T-helper 1 cell (primary cell): ENCODE results near the gene ZNF827.
A peak's percentile ranks its signal among the peaks of the same experiment; 100 is the strongest.

ENCODE experiments used
- DNase-seq, 5 donors: peaks; one replicate each; pipeline ENCODE4 v3.0.0-alpha.2; 2012 to 2020

Gene ZNF827

DNA sequence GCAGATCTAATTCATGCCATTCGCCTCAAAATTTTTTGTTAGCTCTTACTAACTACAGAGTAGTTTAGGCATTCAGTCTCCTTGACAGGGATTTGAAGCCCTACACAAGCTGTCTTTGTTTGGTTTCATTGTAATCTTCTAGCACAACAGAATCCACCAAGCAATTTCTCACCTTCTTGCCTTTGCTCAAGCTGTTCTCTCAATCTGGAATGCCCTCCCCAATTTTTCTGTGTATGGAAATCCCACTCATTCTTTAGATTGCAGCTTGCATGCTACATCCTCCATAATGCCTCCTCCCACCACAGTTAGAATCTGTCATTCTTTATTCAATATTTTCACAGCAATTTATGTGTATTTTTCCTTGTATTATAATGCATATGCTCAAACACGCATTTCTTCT is 195.0 kb downstream of the ZNF827 start:
- no peak for DNase-seq

DNA sequence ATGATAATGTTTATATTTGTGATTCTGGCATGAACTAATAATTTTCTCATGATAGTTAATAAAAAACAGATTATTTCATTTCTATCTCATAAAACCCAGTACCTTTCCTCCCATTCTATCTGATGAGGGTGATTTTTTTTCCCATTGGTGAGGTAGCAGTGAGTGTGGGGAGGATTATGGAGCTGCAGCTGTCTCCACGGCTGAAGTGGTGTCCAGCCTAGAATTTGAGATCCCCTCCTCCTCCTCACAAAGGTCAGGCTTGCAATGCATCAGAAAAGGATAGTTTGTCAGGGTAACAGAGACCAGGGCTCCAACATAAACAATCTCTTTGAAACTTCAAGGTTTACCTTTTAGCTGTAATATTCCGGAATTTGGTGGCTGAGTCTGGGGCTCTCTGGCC is 197.8 kb downstream of the ZNF827 start:
- no peak for DNase-seq

DNA sequence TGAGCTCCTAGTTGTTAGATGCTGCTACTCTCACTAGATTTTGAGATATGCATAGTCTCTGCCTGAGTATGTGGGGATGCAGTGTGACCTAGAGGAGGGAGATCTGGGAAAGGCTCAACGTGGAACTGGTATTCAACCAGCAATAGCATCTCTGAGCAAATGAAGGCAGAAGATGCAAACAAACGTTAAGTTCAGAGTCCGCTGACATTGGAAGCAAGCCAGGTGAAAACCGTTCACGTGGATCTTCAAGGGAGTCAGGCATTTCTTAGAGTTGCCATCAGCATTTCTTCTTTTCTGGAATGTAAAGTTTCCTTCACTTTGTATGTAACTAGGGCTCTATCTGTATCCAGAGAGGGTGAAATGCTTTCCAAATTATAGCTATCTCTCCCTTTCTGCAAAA is 198.8 kb downstream of the ZNF827 start:
- DNase-seq, result no peak

DNA sequence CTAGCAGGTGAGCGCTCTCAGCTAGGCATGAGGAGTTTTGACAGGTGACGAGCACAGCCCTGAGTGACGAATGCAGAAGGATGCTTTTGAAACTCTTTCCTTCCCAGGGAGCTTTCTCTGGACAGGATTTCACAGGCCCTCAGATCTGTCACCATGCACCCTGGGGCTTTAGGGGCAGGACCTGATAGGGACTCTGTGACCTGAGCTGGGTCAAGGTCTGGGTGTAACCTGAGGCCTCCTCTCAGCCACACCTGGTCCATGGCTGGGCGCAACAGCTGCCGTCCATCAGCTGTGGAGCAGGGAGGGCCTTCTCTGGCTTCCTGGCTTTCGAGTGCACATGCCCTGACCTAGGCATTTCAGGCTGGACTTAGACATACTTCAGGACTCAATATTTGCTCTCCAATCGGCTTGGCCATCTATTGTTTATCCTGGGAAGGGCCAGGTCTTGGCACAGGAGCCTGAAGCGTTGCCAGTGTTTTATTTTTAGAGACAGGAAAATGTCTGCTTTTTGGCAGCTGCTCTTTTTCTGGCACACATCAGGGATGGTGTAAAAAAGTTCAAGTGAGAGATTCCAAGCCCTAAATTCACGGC is 202.3 kb downstream of the ZNF827 start:
- no peak for DNase-seq

DNA sequence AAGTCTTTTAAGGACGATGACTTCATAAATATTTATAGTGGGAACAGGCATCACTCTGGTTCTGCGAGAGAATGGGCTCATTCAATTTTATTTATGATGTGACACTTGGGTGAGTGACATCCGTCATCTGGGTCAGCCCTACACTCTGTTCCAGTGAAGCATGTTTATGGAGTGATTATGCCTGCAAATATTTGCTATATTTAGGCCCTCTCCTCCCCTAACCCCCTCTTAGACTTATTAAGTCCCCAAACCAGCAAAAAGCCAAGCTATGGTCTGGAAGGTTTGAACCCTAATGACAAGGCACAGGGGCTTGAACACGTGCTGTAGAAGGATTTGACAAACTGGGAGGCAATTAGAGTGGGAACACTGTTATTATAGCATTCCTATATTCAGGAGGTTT is 202.8 kb downstream of the ZNF827 start:
- no peak for DNase-seq

DNA sequence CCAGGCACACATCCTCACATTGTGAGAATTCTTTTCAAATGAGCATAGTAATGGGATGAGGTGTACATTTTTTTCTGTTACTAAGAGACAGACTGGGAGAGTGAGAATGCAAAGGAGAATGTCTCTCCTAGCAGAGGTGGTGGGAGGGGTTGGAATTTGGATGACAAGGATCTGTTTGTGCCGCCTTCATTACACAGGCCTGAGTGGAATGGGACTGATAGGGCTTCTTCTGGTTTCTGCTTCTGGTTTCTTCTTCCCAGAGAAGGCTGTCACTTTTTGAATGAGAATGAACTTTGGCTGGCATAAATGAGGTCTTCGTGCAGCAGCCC is 203.3 kb downstream of the ZNF827 start:
- no peak for DNase-seq

DNA sequence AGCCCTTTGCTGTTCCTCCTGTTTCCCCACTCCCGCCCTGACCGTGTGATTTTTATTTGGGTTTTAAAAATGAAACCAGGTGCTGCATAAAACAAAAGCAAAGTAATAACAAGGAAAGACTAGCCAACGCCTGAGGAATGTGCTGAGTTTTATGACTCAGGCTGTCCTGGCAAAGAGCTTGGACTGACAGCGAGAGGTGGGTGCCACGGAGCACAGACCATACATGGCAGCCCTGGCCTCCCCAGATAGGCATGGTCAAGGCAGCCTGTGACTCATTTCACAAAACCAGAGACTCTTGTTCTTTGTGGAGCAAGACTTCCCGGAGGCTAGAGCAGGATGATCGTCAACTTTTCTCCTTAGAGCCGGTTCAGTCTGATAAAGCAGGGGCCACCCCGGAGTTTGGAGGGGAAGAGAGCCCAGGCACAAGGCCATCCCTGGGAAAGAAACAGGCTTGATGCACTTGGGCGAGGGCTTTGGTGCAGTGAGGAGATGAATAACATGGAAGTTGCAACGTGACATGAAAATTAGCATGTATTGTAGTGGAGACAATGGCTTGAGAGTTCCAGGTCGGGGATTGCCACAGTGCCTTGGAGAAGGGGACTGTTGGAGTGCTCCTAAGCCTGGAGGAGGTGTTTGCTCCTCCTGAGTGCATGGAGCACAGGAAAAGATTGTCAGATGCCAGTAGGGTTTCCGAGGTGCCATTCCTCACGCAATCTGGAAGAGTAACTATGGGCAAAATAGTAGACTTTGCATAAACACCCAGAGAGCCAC is 203.9 kb downstream of the ZNF827 start:
- peak in 1 of 5 donors; percentile 19 for DNase-seq

DNA sequence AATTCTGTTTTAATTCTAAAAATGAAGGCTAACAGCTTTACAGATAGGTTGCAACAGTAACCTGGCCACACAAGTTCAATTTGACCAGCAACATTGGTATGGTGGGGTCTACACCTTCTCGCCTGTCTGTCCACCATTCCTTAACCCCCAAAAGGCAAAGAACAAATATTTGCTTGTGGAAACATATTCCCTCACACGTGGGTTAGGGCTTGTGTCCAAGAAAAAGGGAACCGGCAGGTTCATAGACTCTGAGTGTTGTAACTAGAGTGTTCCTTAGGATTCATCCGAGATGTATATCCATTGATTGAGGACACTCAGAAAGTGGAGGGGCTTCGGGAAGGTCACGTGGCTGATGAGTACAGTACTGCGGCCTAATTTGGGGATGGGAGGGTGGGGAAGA is 204.6 kb downstream of the ZNF827 start:
- DNase-seq, result no peak

DNA sequence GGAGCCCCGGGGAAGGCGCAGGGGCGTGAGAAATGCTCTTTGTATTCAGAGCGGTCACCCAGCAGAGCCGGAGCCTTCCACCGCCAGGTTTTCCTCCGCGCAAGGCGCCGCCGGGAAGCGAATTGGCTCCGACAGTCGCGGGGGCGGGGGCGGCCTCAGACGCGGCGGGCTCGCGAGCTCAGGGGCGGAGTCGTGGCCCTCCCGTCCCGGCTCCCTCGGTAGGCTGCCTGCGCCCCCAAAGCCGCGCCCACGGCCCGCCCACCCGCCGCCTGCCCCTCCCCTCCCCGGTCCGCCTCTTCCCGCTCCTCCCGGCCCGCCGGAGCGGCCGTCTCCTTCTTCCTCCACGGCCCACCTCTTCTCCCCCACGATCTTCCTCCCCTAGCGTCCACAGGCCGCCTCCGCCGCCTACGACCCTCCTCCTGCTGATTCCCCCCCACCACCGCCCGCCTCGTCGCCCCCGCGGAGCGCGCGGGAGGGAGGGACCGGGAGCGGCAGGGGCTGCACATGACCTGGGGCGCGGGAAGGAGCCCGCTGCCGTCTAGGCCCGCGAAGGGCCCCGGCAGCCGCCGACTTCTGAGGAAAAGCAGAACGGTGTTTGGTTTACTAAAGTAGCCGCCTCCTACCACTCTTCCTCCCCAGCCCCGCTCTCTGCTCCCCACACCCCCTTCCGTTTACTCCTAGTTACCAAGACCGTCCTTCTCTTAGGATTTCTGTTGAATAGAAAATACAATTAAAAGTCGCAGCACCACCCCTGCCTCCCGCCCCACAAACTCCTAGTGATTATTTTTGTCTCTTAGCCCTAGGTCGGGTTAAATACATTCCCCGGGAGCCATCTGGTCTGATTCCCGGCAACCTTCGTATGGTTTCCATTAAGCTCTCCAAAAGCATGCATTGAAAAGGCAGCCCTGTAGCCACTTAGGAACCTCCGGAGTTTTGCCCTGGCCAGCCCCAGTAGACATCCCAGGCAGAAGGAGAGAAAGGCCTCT is 205.4 kb downstream of the ZNF827 start:
- DNase-seq, result peak; percentile 63 to 86 (median 77)

DNA sequence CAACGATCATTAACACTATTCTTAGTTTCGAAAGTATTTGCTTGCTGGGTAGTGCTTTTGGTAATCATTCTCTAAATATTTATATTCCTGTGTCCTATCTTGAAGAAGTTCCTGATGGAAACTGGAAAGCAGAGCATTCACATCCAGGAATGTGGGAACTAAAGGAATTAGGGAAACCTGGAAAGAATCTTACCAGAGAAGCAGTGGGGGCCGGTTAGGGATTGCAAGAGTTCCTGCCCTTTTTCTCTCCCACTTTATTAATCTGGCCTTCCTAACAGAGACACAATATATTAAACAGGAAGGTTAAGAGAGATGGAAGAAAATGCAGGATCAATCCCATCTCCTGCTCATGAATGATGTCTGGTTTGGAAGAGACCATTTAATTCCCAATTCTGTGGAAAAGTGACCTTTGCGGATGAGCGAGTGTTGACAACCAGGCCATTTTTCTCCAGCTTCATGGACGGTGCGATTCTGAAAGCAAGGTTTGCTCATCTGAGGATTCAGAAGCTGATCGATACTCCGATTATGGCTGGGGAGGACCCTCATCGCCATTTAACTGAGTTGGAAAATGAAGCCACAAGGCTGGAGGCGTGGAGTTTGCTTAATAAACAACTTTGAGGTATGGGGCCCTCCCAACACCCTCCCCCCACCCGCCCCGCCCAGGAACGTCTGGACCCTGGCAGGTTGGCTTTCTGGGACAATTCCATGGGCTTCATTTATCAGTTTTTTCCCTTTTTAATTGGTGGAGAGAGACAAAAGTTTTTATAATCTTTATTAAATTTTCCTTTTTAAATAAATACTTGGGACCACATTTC is 206.4 kb downstream of the ZNF827 start:
- DNase-seq, result no peak

DNA sequence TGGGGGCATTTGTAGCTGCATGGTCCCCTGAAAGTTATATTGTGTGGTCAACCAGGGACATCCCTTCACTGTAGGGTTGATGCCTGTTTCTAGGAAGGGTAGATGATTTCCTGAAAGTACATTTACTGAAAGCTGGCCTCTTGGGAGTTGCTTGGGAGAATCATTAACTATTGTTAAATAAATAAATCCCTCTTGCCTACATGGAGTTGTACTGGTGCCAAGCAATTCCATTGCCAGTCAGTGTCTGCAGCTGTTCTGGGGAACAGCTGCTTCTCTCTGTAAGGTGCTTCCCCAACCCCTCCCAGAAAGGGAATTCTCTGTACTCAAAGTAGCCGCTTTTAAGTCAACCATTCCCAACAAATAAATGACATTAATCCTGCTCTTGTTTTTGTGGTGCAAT is 207.6 kb downstream of the ZNF827 start:
- DNase-seq, result no peak

DNA sequence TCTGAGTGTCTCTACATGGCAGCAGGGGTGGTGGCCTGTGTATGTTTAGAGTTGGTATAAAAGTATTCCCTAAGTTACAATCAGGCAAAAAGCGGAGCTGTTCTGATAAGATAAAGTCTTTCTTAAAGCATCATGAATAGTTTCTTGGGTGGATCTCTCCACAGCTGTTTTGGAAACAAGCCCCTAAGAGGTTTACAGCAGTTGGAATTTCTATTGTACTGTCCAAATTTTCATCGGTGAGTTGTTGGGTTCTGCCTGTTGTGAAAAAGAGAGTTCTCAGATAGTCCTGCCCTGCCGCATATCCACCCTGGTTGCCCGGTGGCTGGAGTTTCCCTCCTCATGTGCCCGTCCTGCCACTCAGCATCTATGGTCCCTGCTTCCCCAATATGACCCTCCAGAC is 208.6 kb downstream of the ZNF827 start:
- DNase-seq, result no peak

DNA sequence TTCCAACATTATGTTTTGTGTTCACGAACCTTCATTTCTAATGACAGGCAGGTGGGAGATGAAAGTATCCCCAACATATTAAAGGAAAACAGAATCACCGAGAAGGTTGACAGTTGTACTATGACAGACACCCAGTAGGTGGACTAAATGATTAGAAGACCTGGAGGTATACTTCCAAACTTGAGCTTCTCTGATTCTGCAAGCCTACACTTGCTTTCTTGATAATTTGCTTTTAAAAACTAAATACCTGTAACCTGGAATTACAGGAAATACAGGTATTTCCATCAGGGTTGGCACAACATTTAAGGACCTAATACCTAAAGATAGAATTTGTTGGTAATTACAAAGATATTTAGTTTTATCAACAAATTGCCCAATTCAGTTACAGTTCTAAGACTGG is 215.3 kb downstream of the ZNF827 start:
- no peak for DNase-seq

DNA sequence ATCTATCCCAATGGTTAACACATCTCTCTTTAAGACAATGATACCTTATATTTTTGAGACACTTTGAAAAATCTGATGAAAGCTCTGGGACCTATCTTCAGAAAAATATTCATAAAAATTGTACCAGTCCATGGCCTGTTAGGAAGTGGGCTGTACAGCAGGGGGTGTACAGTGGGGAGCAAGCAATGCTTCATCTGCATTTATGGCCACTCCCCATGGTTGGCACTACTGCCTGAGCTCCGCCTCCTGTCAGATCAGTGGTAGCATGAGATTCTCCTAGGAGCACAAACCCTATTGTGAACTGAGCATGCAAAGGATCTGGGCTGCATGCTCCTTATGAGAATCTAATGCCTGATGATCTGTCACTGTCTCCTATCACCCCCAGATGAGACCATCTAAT is 216.1 kb downstream of the ZNF827 start:
- no peak for DNase-seq

DNA sequence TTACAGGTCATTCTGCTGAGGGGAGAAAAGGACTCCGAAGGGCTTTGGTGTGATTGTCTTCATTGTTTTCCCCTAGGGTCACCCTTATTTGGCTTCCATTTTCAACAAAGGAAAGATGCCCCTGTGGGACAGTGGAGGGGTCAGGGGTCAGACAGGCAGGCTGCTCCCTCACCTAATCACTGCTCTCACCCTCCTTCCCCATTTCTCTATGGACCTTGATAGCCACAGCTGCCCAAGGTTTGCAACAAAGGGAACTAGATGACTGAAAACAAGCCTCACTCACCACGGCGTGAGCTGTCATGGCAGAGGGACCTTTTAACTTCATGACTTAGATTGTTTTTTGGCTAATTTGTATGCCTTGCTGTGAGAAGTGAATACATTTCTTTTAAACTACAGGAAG is 218.0 kb downstream of the ZNF827 start:
- no peak for DNase-seq

DNA sequence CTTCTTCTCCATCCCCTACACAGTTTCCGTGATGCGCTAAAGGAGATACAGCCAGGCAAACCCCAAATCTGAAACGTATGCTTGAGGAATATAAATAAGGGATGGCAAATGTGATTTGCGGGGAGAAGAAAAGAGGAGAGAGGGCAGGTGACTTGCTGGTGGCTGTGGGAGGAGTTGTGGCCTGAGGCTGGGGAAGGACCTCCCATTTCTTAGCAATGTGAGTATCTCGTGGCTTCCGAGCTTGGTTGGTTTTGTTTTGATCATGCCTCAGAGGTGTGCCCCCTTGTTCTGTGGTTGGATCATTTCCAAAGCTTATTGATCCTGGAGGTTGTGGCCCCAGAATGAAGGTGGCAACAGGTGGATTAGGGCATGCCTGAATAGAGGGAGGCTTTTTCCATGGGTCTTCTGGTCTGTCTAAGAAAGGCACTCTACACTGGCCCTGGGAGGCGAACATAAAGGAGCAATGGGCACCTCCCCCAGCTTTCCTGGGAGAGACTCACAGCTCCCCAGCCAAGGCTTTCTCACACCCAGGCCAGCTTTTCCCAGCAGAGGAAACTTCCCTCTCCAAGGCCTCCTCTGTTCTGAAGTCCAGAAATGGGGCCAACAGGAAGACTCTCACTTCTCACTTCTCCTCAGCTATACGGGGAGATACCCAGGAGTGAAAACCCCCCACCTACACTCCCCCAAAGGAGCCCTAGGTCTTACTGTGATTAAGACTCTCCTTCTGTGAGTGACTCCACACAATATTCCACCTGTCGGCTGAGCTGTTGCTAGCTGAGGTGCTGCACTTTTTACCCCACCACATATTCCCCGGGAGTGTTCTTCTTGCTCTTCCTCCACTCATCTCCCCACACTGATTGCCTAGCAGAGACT is 218.6 kb downstream of the ZNF827 start:
- peak in 1 of 5 donors; percentile 59 for DNase-seq

DNA sequence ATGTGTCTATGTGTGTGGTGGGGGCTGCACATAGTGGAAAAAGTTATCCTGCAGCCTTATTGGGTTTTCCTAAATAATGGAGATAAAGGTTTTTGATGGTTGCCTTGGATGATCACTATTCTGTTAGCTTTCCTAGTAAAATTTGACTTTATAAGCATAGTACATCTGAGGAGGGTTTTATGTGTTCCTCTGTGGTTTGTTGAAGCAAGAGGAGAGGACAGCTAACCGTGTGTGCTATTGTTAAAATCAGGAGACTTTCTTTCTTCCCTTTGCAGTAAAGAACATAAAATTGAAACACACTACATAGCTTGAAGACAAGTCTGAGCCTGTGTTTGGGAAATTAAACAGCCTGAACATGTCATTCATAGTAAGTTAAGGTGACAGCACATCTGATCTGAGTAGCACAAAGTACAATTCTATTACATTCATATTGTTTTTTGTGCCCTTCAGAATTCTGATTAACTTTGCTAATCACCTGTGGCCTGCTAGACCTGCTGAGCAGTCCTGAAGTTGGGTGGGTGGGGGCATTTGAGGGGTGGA is 221.9 kb downstream of the ZNF827 start:
- no peak for DNase-seq

DNA sequence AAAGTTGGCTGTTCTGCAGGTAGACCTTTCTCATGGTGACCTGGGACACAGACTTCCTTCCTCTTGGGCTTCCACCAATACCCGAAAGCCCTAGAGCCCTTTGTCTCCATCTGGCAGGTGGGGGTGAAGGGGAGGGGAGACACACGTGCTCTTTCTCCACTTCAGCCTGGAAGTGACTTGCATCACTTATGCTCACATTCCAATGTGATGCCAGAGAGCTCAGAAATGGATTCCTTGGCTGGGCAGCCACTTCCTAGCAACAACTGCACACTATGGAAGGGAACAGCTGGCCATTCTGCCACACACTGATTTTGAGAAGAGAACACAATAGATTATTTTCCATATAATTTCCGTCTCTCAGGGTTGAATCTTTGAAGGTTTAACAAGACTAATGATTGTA is 222.4 kb downstream of the ZNF827 start:
- DNase-seq, result no peak

DNA sequence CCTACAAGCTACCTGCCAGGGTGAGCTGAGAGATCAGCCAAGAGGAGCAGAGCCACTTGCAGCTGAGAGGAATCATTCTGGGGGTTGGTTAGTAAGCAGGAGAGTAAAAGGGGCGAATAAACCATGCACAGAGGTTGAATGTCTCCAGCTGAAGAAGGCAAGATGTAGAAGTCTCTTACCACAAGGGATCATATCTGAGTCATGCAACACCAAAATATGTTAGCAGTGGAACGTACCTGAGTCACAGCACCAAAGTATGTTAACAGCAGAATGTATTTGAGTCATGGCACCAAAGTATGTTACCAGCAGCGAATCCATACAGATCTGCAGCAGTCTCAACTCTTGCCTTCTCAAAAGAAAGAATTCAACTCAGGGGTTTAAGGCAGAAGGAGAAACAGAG is 228.8 kb downstream of the ZNF827 start:
- peak in 1 of 5 donors; percentile 61 for DNase-seq

DNA sequence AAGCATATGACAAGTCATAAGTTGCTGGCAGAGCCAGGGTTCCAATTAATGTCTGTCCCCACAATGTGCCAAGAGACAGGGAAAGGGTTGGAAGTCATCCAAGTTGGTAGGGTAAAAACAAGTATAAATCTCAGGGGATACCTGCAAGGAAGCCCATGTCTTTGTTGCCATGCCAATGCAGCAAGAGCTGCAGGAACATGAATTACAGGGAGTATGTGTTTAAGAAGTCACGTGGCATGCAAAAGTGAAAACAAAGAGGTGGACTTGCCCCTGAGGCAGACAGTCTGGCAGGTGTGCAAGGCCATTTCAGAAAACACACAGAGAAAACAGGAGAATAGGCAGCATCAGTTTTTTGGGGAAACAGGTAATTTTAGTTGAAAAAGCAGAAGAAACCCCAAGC is 229.3 kb downstream of the ZNF827 start:
- DNase-seq, result no peak
